K562 (cell line): ENCODE results near the gene MATN1. TPM values are rescaled to one million over a fixed set of nuclear protein-coding genes. Genes with fewer than 3 reads are reported as not detected.

ENCODE experiments used
- ATAC-seq: fragments of 200-7000 bp; cut with Tn5 transposase; 3 replicates; pipeline ENCODE4 v1.9.1; 2020; ENCODE audit warnings: moderate library complexity
- BruUV-seq: library from RNA; stranded (reverse); fragments of 400-500 nt; replicated peaks from 2 replicates; lab custom pipeline; 2021; lab: Mats Ljungman, UMichigan
- CTCF ChIA-PET: fragments of 300-600 bp; formaldehyde crosslinking; extraction: SDS; loops from one replicate; lab custom pipeline; 2021; ENCODE audit warnings: low intra/inter-chr PET ratio; lab: Yijun Ruan, JAX
- POLR2A ChIA-PET: fragments of 300-600, 350-650 bp; sonication (Branson Sonifier 250); formaldehyde crosslinking; extraction: SDS; loops from one replicate; lab custom pipeline; 2021; ENCODE audit warnings: antibody characterized with exemption, inconsistent platforms; lab: Yijun Ruan, JAX
- DNase-seq, 4 experiments: peaks; one replicate each; pipeline versions ENCODE4 v3.0.0 to v3.0.0-alpha.2; 2011 to 2018; ENCODE audit warnings: low spot score in 3 of 4, mixed read lengths in 3 of 4; ENCODE audit errors: extremely low read depth in 1 of 4
- FAIRE-seq: peaks from 2 replicates; lab custom pipeline; 2011; peaks lifted over from hg19 to GRCh38; lab: Jason Lieb, UNC
- H2AFZ ChIP-seq: 2 replicates; pipeline ENCODE4 v1.6.0; 2011; ENCODE audit warnings: low read depth, low read length, control low read depth, inconsistent platforms
- H3K27ac ChIP-seq: fragments of 200-600 bp; 3 replicates; pipeline ENCODE4 v1.8.0; 2011; ENCODE audit warnings: low read depth, mild to moderate bottlenecking, control low read depth, inconsistent platforms, low read length, moderate library complexity, mixed read lengths; ENCODE audit errors: extremely low read depth
- H3K27me3 ChIP-seq, 2 experiments: fragments of 300-600 bp in 1 of 2; 2 replicates in 1 of 2; 3 replicates in 1 of 2; pipeline versions ENCODE4 v1.6.0 to v1.8.0; 2011; ENCODE audit warnings: inconsistent platforms in 2 of 2, low read length in 2 of 2, mild to moderate bottlenecking in 1 of 2, mixed read lengths in 1 of 2, moderate library complexity in 1 of 2; ENCODE audit not compliant: control insufficient read depth in 2 of 2, insufficient read depth in 2 of 2
- H3K36me3 ChIP-seq: fragments of 300-600 bp; 3 replicates; pipeline ENCODE4 v1.8.0; 2011; ENCODE audit warnings: mild to moderate bottlenecking, low read length, inconsistent platforms; ENCODE audit not compliant: control insufficient read depth, insufficient read depth
- H3K4me1 ChIP-seq, 2 experiments: fragments of 200-600 bp in 1 of 2; replicated peaks in 1 of 2; 2 replicates in 1 of 2; 3 replicates in 1 of 2; pipeline versions ENCODE4 v1.5.1 to v1.8.0; 2011; ENCODE audit warnings: inconsistent platforms in 2 of 2, low read length in 2 of 2, mild to moderate bottlenecking in 1 of 2, mixed read lengths in 1 of 2, moderate library complexity in 1 of 2; ENCODE audit not compliant: control insufficient read depth in 2 of 2, insufficient read depth in 2 of 2
- H3K4me2 ChIP-seq: 2 replicates; pipeline ENCODE4 v1.6.1; 2011; ENCODE audit warnings: low read length, control low read depth, inconsistent platforms, mixed read lengths; ENCODE audit not compliant: insufficient read depth
- H3K4me3 ChIP-seq: fragments of 200-600 bp; sonication (generic), shearing (Covaris generic); 2 replicates; pipeline ENCODE4 v1.5.1; 2016; ENCODE audit warnings: control low read depth, inconsistent platforms
- H3K79me2 ChIP-seq: fragments of 200-600 bp; 3 replicates; pipeline ENCODE4 v1.8.0; 2011; ENCODE audit warnings: low read length, inconsistent platforms; ENCODE audit not compliant: control insufficient read depth, insufficient read depth
- H3K9ac ChIP-seq, 2 experiments: 2 replicates each; pipeline versions ENCODE4 v1.6.0 to v1.6.1; 2011; ENCODE audit warnings: low read depth in 2 of 2, low read length in 2 of 2, control low read depth in 1 of 2, inconsistent platforms in 1 of 2, mild to moderate bottlenecking in 1 of 2, mixed read lengths in 1 of 2; ENCODE audit not compliant: insufficient read depth in 1 of 2
- H3K9me1 ChIP-seq: one replicate; pipeline ENCODE4 v1.6.0; 2011; ENCODE audit warnings: inconsistent platforms, mild to moderate bottlenecking, low read length, moderate library complexity; ENCODE audit not compliant: control insufficient read depth, insufficient read depth
- H3K9me3 ChIP-seq: replicated peaks from 2 replicates; pipeline ENCODE4 v1.5.1; 2011; ENCODE audit warnings: low read depth, low read length, inconsistent platforms; ENCODE audit not compliant: control insufficient read depth, insufficient read depth
- H4K20me1 ChIP-seq: replicated peaks from 2 replicates; pipeline ENCODE4 v1.6.1; 2011; ENCODE audit warnings: low read length, inconsistent platforms, mixed read lengths; ENCODE audit not compliant: control insufficient read depth, insufficient read depth
- BCOR ChIP-seq: fragments of 450-650 bp; IDR thresholded peaks from 2 replicates; pipeline ENCODE4 v1.6.1; 2016
- FOXJ3 ChIP-seq: sonication (generic); formaldehyde crosslinking; IDR thresholded peaks from 2 replicates; pipeline ENCODE4 v1.4.0; 2020; ENCODE audit warnings: mild to moderate bottlenecking, missing genetic modification reagents
- HOXB6 ChIP-seq: fragments of 250-450 bp; sonication (Bioruptor Pico); IDR thresholded peaks from 2 replicates; pipeline ENCODE4 v1.5.1; 2022; ENCODE audit warnings: mild to moderate bottlenecking, borderline replicate concordance
- KDM5B ChIP-seq: fragments of 200-600 bp; sonication (generic); IDR thresholded peaks from 2 replicates; pipeline ENCODE4 v1.6.1; 2012; ENCODE audit warnings: low read depth, mild to moderate bottlenecking, moderate library complexity, low read length, control low read depth, inconsistent platforms; ENCODE audit not compliant: insufficient replicate concordance
- MAFG ChIP-seq: fragments of 450-650 bp; conservative IDR thresholded peaks from 2 replicates; pipeline ENCODE4 v1.6.1; 2016; ENCODE audit warnings: missing genetic modification characterization, missing compliant biosample characterization
- MAFK ChIP-seq: IDR thresholded peaks from 2 replicates; pipeline ENCODE4 v1.6.1; 2011; ENCODE audit warnings: low read length, improper control_type of control experiment
- PPARD ChIP-seq: fragments of 250-450 bp; sonication (Bioruptor Pico); IDR thresholded peaks from 2 replicates; pipeline ENCODE4 v1.8.0; 2022; ENCODE audit warnings: inconsistent platforms, mild to moderate bottlenecking, moderate library complexity
- RBM25 ChIP-seq: fragments of 200-400 bp; formaldehyde crosslinking; IDR thresholded peaks from 2 replicates; pipeline ENCODE4 v1.6.1; 2018; ENCODE audit warnings: low read length, low read depth, moderate library complexity; ENCODE audit not compliant: severe bottlenecking
- SIRT6 ChIP-seq: IDR thresholded peaks from one replicate; pipeline ENCODE4 v1.6.1; 2012; ENCODE audit warnings: low read depth, mild to moderate bottlenecking, control low read depth, inconsistent platforms, low read length, moderate library complexity
- TCF7L2 ChIP-seq: fragments of 150-350 bp; IDR thresholded peaks from 2 replicates; pipeline ENCODE4 v1.6.1; 2016; ENCODE audit warnings: low read depth, mild to moderate bottlenecking, low read length, moderate library complexity
- TEAD4 ChIP-seq, 2 experiments: sonication (generic) in 1 of 2; formaldehyde crosslinking in 1 of 2; IDR thresholded peaks; 2 replicates each; pipeline versions ENCODE4 v1.6.1 to v1.8.0; 2012 to 2022; ENCODE audit warnings: borderline replicate concordance in 1 of 2, inconsistent platforms in 1 of 2, low read length in 1 of 2, mild to moderate bottlenecking in 1 of 2, missing genetic modification reagents in 1 of 2
- TFAP4 ChIP-seq: sonication (generic); formaldehyde crosslinking; IDR thresholded peaks from 2 replicates; pipeline ENCODE4 v1.8.0; 2022; ENCODE audit warnings: missing genetic modification reagents, mild to moderate bottlenecking, moderate library complexity, borderline replicate concordance
- XRCC5 ChIP-seq: fragments of 200-400 bp; formaldehyde crosslinking; IDR thresholded peaks from 2 replicates; pipeline ENCODE4 v1.6.1; 2017; ENCODE audit warnings: low read depth, mild to moderate bottlenecking, low read length
- ZBTB34 ChIP-seq: fragments of 250-450 bp; sonication (Bioruptor Pico); IDR thresholded peaks from 2 replicates; pipeline ENCODE4 v1.8.0; 2021; ENCODE audit warnings: mild to moderate bottlenecking, moderate library complexity
- ZBTB5 ChIP-seq: fragments of 450-650 bp; IDR thresholded peaks from 2 replicates; pipeline ENCODE4 v1.6.1; 2017; ENCODE audit warnings: antibody characterized with exemption
- ZNF316 ChIP-seq: fragments of 450-650 bp; IDR thresholded peaks from 2 replicates; pipeline ENCODE4 v1.6.1; 2016
- ZNF445 ChIP-seq: fragments of 250-450 bp; sonication (Bioruptor Pico); IDR thresholded peaks from 2 replicates; pipeline ENCODE4 v1.4.0; 2020; ENCODE audit warnings: low read depth, mild to moderate bottlenecking, moderate library complexity
- ZNF77 ChIP-seq: fragments of 250-450 bp; sonication (Bioruptor Pico); IDR thresholded peaks from 2 replicates; pipeline ENCODE4 v1.5.0; 2020
- ZNF780A ChIP-seq: fragments of 250-450 bp; sonication (Bioruptor Pico); IDR thresholded peaks from 2 replicates; pipeline ENCODE4 v1.5.0; 2021; ENCODE audit warnings: mild to moderate bottlenecking
- whole genome bisulfite sequencing: fragments of 100-300 bp; shearing (Covaris generic); methylation state at CpG from one replicate; pipeline ENCODE4 v1.1.6; 2016; ENCODE audit warnings: low coverage, mixed read lengths; ENCODE audit not compliant: insufficient coverage; ENCODE audit errors: missing lambda C conversion rate; 5-methylcytosine and 5-hydroxymethylcytosine counted together
- in situ Hi-C: fragments of 300-500 bp; cut with MboI; formaldehyde crosslinking; loops from 4 replicates; pipeline ENCODE4 v1.15.0; 2018; ENCODE audit warnings: inconsistent platforms, mixed read lengths
- intact Hi-C: fragments of 100-400 bp; cut with micrococcal nuclease; formaldehyde crosslinking; loops from 2 replicates; pipeline ENCODE4 v1.14.2; 2022
- polyA plus RNA-seq, 8 experiments: library from polyadenylated mRNA; depleted of rRNA in 4 of 8; stranded (reverse) in 5 of 8; unstranded in 3 of 8; fragments of >200 nt; fragmentation: Nextera tagmentation in 2 of 8; fragmentation: Illumina TruSeq in 1 of 8; extraction: Ambion mirVana in 2 of 8; extraction: Trizol in 1 of 8; gene quantifications; 2 replicates each; pipeline versions ENCODE4 v1.2.1 to v1.2.3, GENCODE V29; 2011 to 2014; ENCODE audit warnings: inconsistent platforms in 1 of 8, missing spikeins in 1 of 8
- total RNA-seq, 7 experiments: library from RNA; depleted of rRNA in 6 of 7; stranded (reverse); fragments of >200 nt in 6 of 7; fragmentation: Illumina TruSeq in 2 of 7; extraction: Trizol in 2 of 7; gene quantifications; 2 replicates each; pipeline versions ENCODE4 v1.2.1 to v1.2.3, GENCODE V29; 2011 to 2021; ENCODE audit warnings: low replicate concordance in 1 of 7

MATN1 gene
- total and polyA plus RNA-seq, 9 of the 15 experiments (the other 6 are each of a cell fraction or from before 2014, with no cell fraction given): 0.10 to 2.3 (median 1.2) TPM

DNA sequence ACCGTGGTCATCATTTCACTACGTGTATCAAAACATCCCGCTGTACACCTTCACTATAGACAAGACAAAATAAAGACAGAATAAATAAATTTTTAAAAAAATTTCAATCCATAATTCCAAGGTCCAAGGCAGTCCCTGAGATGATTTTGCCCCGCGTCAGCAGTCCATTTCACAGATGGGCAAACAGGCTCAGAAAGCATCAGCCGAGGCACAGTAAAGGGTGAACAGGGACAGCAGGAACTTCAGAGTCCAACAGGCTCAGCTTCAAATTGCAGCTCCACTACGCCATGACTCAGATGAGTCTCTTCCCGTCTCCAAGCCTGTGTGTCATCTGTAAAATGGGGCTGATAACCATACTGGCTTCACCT, 15.0 kb downstream of the MATN1 start:
- Histone ChIP-seq H3K4me1 (peaks cover 0 to 8% of the 10 kb centered on the region in 2 experiments; a peak in 2 of 5 replicates), H3K36me3 (no peaks in the 10 kb centered on the region), H3K9ac (no peak overlapping the region), H3K27me3 (peaks cover 10 to 47% of the 10 kb centered on the region in 2 experiments; a peak in 4 of 5 replicates), H4K20me1 (no peaks in the 10 kb centered on the region), H3K79me2 (no peaks in the 10 kb centered on the region), H3K9me1 (no peaks in the 10 kb centered on the region), H3K4me3 (no peak overlapping the region), H3K4me2 (no peak overlapping the region), H2AFZ (no peak overlapping the region), H3K27ac (no peak overlapping the region), H3K9me3 (no peaks in the 10 kb centered on the region; the same call in 1 of the 2 replicates)
- in situ Hi-C loops: loop anchor here (10.0 kb wide), 1 partner anchor 1484 kb away; no protein-coding TSS in a partner anchor
- intact Hi-C loops: loop anchor here (5.0 to 10.0 kb wide), 5 partner anchors 301 to 1466 kb away; no protein-coding TSS in a partner anchor
- FAIRE-seq (no peak), ATAC-seq (no peak), DNase-seq (no peak)
- no TSS peak for BruUV-seq
- ChIA-PET POLR2A (no interaction called here), CTCF (interaction anchor here (0.7 to 1.3 kb wide), 7 partner anchors 71 to 1506 kb away, joined by 3 to 5 read pairs (median 4); partner anchors contain the start of gene PTPRU)
- 26% methylated on average over 8 of the region's 8 CpGs for WGBS
- no peak for TF ChIP-seq PPARD (CRISPR knock-in tag)
- TF ChIP-seq ZNF77 (CRISPR knock-in tag): no peak
- no peak for TF ChIP-seq ZNF445 (CRISPR knock-in tag)
- no peak for TF ChIP-seq TCF7L2
- TF ChIP-seq TEAD4 (IDR thresholded peaks at IDR 0.05; ENCODE audit: low read length): 0 out of 2 replicates have a peak, but pooled peaks have one; percentile 2
- no peak for TF ChIP-seq TEAD4 (CRISPR knock-in tag; IDR thresholded peaks at IDR 0.05; ENCODE audit: borderline replicate concordance)
- peak; percentile 74 for TF ChIP-seq RBM25
- no peak for TF ChIP-seq SIRT6
- no peak for TF ChIP-seq TFAP4 (CRISPR knock-in tag)
- TF ChIP-seq MAFG (tag): 0 out of 2 replicates have a peak, but pooled peaks have one; percentile 25
- TF ChIP-seq MAFK: no peak; the same call in none of the 2 replicates
- no peak for TF ChIP-seq ZBTB5
- no peak for TF ChIP-seq ZBTB34 (CRISPR knock-in tag)
- no peak for TF ChIP-seq FOXJ3 (CRISPR knock-in tag)
- peak; percentile 39; the same call in 1 of the 2 replicates for TF ChIP-seq ZNF316
- TF ChIP-seq HOXB6 (CRISPR knock-in tag): no peak
- TF ChIP-seq XRCC5: 0 out of 2 replicates have a peak, but pooled peaks have one; percentile 1
- no peak for TF ChIP-seq ZNF780A (CRISPR knock-in tag)
- peak; percentile 28; the same call in 1 of the 2 replicates for TF ChIP-seq BCOR
- TF ChIP-seq KDM5B: no peak
